HG02571 (cell line): ENCODE measurements around the gene DARS2.

ENCODE experiments used
- ATAC-seq: cut with Tn5 transposase; IDR thresholded peaks from one replicate; pipeline ENCODE4 v1.9.1; 2021; ENCODE audit warnings: mild to moderate bottlenecking, moderate library complexity; ENCODE audit not compliant: unreplicated experiment

DARS2 gene

GRCh38 chr1:173886746-173887611, 62.5 kb downstream of the DARS2 start:
- ATAC-seq: no peak

DNA sequence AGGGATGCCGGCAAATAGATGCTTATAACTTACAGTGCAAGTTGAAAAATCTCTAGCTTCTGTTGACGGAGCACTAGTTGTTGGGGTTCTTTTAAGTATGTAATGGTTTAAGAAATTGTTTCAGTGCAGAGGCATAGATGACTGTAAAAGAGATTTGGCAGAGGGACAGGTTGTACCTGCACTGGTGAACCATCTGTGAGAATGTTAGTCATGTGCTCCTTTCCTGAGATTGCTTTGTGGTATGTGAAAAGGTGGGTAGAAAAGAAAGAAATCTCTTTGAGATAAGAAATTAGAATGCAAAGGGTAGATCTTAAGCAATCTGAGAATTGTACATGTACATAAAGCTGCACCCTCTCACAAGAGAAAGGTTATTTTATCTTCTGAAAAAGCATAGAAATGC, 63.2 kb downstream of the DARS2 start:
- no peak for ATAC-seq

GRCh38 chr1:173888749-173889148, 64.3 kb downstream of the DARS2 start:
- ATAC-seq: no peak

- no peak for ATAC-seq
Measured at GRCh38 chr1:173889885-173890284, 65.4 kb downstream of the DARS2 start.

DNA sequence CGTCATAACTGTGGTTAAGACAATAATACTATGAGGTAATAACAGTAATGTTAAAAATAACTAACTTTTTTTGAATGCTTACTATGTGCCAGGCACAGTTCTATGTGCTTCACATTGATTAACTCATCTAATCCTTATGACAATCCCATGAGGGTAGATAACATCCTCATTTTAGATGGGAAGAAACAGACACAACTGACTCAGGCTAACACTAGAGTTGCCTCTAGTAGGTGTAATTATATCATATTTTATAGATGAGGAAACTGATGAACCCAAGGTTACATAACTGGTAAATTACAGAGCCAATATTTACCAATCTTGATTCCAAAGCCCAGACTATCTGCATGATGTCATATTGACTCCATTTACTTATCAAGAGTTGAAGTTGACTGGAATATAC, 69.1 kb downstream of the DARS2 start:
- no peak for ATAC-seq

GRCh38 chr1:173894189-173894588, 69.7 kb downstream of the DARS2 start:
- ATAC-seq: no peak

- ATAC-seq: no peak
Measured at GRCh38 chr1:173900427-173900826, 76.0 kb downstream of the DARS2 start.

GRCh38 chr1:173900992-173901391, 76.5 kb downstream of the DARS2 start:
- no peak for ATAC-seq

DNA sequence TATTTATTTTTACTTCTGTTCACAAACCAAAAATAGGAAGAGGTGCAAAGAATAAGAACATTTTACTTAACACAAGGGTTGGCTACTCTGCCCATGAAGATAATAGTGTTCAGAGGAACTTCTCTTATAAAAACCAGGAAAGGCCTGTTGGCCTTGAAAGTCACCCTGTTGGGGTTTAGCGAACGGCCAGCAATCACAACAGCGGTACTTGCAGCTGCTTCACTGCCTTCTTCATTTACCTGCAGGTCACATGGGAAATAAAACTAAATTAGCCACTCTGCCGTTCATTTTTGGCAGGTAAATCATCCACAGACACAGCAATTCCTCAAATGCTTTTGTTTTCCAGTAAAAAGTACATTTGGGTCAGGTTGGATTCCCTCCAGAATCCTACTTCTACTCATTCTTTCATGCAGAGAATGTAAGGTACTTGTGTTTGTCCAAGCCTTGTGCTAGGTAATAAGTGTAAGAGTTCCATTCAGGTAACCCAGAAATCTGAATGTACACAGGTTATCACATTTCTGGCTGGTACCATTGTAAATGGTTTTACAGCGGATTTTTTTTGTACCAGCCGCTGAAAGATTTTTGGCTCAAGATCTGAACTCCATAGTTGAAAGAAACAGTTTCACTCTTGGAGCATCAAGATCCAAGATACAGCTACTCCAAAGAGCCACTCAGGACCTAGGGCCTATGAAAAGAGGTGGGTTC, 79.5 kb downstream of the DARS2 start:
- ATAC-seq: no peak
